ENCODE measurements around the gene TMEM163. TPM values are rescaled to one million over a fixed set of nuclear protein-coding genes. Genes with fewer than 3 reads are reported as not detected.
A peak's percentile ranks its signal among the peaks of the same experiment; 100 is the strongest.

TMEM163 gene
- total RNA-seq, 2 donors from 2014 or later = 0.24 TPM; not detected in 1

- H3K4me3 Mint-ChIP-seq = no peak overlapping the region
- H3K27me3 ChIP-seq (ENCODE audit: control insufficient read depth, insufficient read depth, low read length, poor library complexity, severe bottlenecking) = no peaks in the 10 kb centered on the region
- WGBS, 2 experiments (ENCODE audit: insufficient coverage in 1 of 2, insufficient read length in 1 of 2) = 94 to 100% methylated on average over 1 to 7 of the region's 8 CpGs
- no peak for TF ChIP-seq CTCF (conservative IDR thresholded peaks at IDR 0.05)
- H3K36me3 ChIP-seq (ENCODE audit: control insufficient read depth, insufficient read depth, low read length) = peaks cover 6% of the 10 kb centered on the region
- H3K27ac ChIP-seq (ENCODE audit: low read depth, low read length) = no peak overlapping the region
- peaks cover 3% of the 10 kb centered on the region for H3K4me1 Mint-ChIP-seq
- no peak overlapping the region for H3K27ac Mint-ChIP-seq
- H3K36me3 Mint-ChIP-seq (ENCODE audit: low read depth) = peaks cover 5% of the 10 kb centered on the region
- no peak overlapping the region for H3K4me3 ChIP-seq (ENCODE audit: low read length)
- peak; percentile 35 for DNase-seq
- H3K9me3 ChIP-seq (ENCODE audit: control insufficient read depth, low read length) = no peaks in the 10 kb centered on the region
- H3K9me3 Mint-ChIP-seq = no peaks in the 10 kb centered on the region
- no peak overlapping the region for H3K9ac ChIP-seq (ENCODE audit: extremely low read depth, low read length, poor library complexity, severe bottlenecking)
- peaks cover 7% of the 10 kb centered on the region for H3K4me1 ChIP-seq (ENCODE audit: control insufficient read depth, insufficient read depth, low read length)
- no peaks in the 10 kb centered on the region for H3K27me3 Mint-ChIP-seq (ENCODE audit: insufficient read depth)
Measured at GRCh38 chr2:134454426-134454825, 264.4 kb downstream of the TMEM163 start.

DNA sequence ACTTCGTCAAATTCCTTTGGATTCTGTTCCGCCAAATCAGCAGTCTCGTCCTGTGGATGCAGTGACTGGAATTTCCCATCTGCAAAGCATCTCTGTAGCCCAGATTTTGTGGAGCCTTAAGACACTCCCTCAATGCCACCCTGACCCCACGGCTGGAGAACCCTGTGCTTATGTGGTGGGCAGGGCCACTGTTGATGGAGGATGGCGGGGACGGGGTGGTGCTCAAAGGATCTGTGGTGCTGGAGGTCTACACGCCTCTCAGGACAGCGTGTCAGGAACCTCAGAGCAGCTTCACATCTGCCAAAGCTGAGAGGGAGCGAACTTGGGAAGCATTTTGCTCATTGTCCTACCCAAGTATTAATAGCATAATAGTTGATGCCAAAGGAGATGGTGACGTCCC lies 264.8 kb downstream of the TMEM163 start:
- Mint-ChIP-seq H3K27ac (no peak overlapping the region), H3K27me3 (ENCODE audit: insufficient read depth) (no peaks in the 10 kb centered on the region), H3K4me3 (no peak overlapping the region), H3K36me3 (ENCODE audit: low read depth) (peaks cover 7% of the 10 kb centered on the region), H3K4me1 (peaks cover 3% of the 10 kb centered on the region), H3K9me3 (no peaks in the 10 kb centered on the region)
- Histone ChIP-seq H3K4me1 (ENCODE audit: control insufficient read depth, insufficient read depth, low read length) (peaks cover 7% of the 10 kb centered on the region), H3K36me3 (ENCODE audit: control insufficient read depth, insufficient read depth, low read length) (peaks cover 6% of the 10 kb centered on the region), H3K27me3 (ENCODE audit: control insufficient read depth, insufficient read depth, low read length, poor library complexity, severe bottlenecking) (no peaks in the 10 kb centered on the region), H3K9ac (ENCODE audit: extremely low read depth, low read length, poor library complexity, severe bottlenecking) (no peak overlapping the region), H3K9me3 (ENCODE audit: control insufficient read depth, low read length) (no peaks in the 10 kb centered on the region), H3K27ac (ENCODE audit: low read depth, low read length) (no peak overlapping the region), H3K4me3 (ENCODE audit: low read length) (no peak overlapping the region)
- WGBS, 2 experiments (ENCODE audit: insufficient coverage in 1 of 2, insufficient read length in 1 of 2) = 86 to 92% methylated on average over 7 to 10 of the region's 10 CpGs
- DNase-seq = peak; percentile 17
- TF ChIP-seq CTCF (conservative IDR thresholded peaks at IDR 0.05) = no peak

- Histone ChIP-seq H3K4me1 (ENCODE audit: control insufficient read depth, insufficient read depth, low read length) (peaks cover 7% of the 10 kb centered on the region), H3K9me3 (ENCODE audit: control insufficient read depth, low read length) (no peaks in the 10 kb centered on the region), H3K27ac (ENCODE audit: low read depth, low read length) (no peak overlapping the region), H3K4me3 (ENCODE audit: low read length) (no peak overlapping the region), H3K36me3 (ENCODE audit: control insufficient read depth, insufficient read depth, low read length) (peaks cover 6% of the 10 kb centered on the region), H3K9ac (ENCODE audit: extremely low read depth, low read length, poor library complexity, severe bottlenecking) (no peak overlapping the region), H3K27me3 (ENCODE audit: control insufficient read depth, insufficient read depth, low read length, poor library complexity, severe bottlenecking) (no peaks in the 10 kb centered on the region)
- Mint-ChIP-seq H3K9me3 (no peaks in the 10 kb centered on the region), H3K36me3 (ENCODE audit: low read depth) (peaks cover 12% of the 10 kb centered on the region), H3K4me1 (peaks cover 3% of the 10 kb centered on the region), H3K27ac (no peak overlapping the region), H3K27me3 (ENCODE audit: insufficient read depth) (no peaks in the 10 kb centered on the region), H3K4me3 (no peak overlapping the region)
- DNase-seq = peak; percentile 35
- TF ChIP-seq CTCF (conservative IDR thresholded peaks at IDR 0.05) = no peak
- WGBS, 2 experiments (ENCODE audit: insufficient coverage in 1 of 2, insufficient read length in 1 of 2) = 86 to 94% methylated on average over 3 to 4 of the region's 4 CpGs
Measured at GRCh38 chr2:134453476-134453875, 265.3 kb downstream of the TMEM163 start.
